Measurements from ENCODE around the gene MGAT3. TPM values are rescaled to one million over a fixed set of nuclear protein-coding genes. Genes with fewer than 3 reads are reported as not detected.

Gene MGAT3
- total and polyA plus RNA-seq, 8 donors, result 0.89 to 12.0 (median 1.6) TPM

GRCh38 chr22:39536711-39537110 lies 79.9 kb downstream of the MGAT3 start:
- Histone ChIP-seq H3K27me3 (peaks cover 0 to under 1% (median 0%) of the 10 kb centered on the region in 3 donors), H3K4me3 (no peak overlapping the region), H3K36me3 (no peaks in the 10 kb centered on the region), H3K27ac (no peak overlapping the region), H3K9me3 (no peaks in the 10 kb centered on the region), H3K4me1 (peaks cover 9 to 21% (median 19%) of the 10 kb centered on the region in 4 donors)
- no peak for DNase-seq
- intact Hi-C loops (cut with DNase I; ENCODE audit: low total_unique reads), result loop anchor here (5.0 kb wide), 1 partner anchor 491 kb away; no protein-coding TSS in a partner anchor
- WGBS, 5 donors, result 55 to 70% (median 60%) methylated on average over 5 to 8 of the region's 8 CpGs
- TF ChIP-seq EP300 (IDR thresholded peaks at IDR 0.05) (no peak), POLR2AphosphoS5 (IDR thresholded peaks at IDR 0.05) (no peak), POLR2A (IDR thresholded peaks at IDR 0.05) (no peak), CTCF (IDR thresholded peaks at IDR 0.05) (no peak)

GRCh38 chr22:39537975-39538374 lies 81.2 kb downstream of the MGAT3 start:
- no peak for DNase-seq
- Histone ChIP-seq H3K9me3 (no peaks in the 10 kb centered on the region), H3K4me1 (peaks cover 5 to 15% (median 14%) of the 10 kb centered on the region in 4 donors), H3K27ac (no peak overlapping the region), H3K36me3 (no peaks in the 10 kb centered on the region), H3K4me3 (no peak overlapping the region), H3K27me3 (peaks cover 0 to 13% (median 0%) of the 10 kb centered on the region in 3 donors)
- 33 to 45% (median 44%) methylated on average over 2 of the region's 2 CpGs for WGBS, 5 donors
- intact Hi-C loops (cut with DNase I; ENCODE audit: low total_unique reads), result loop anchor here (5.0 kb wide), 1 partner anchor 489 kb away; no protein-coding TSS in a partner anchor
- TF ChIP-seq EP300 (IDR thresholded peaks at IDR 0.05) (no peak), POLR2AphosphoS5 (IDR thresholded peaks at IDR 0.05) (no peak), POLR2A (IDR thresholded peaks at IDR 0.05) (no peak), CTCF (IDR thresholded peaks at IDR 0.05) (no peak)

Other genes with a start within 250 kb of the MGAT3 start
- 10 to 100 TPM in 2 of 5 donors, 1 to 10 TPM in 3; 1.2 to 58.5 (median 9.5) TPM for gene PDGFB, start 212.0 kb upstream of the MGAT3 start, total RNA-seq
- gene PDGFB, start 212.0 kb upstream of the MGAT3 start, polyA plus RNA-seq, result 1 to 10 TPM; 3.6 to 4.1 (median 3.6) TPM
- gene RPL3, start 137.4 kb upstream of the MGAT3 start, total RNA-seq, result 1,000 to 10,000 TPM in 4 of 5 donors, 100 to 1,000 TPM in 1; 940 to 2,730 (median 1,959) TPM
- 1,000 to 10,000 TPM; 2,938 to 5,267 (median 3,478) TPM for gene RPL3, start 137.4 kb upstream of the MGAT3 start, polyA plus RNA-seq
- gene SYNGR1, start 107.0 kb upstream of the MGAT3 start, total RNA-seq, result 1 to 10 TPM in 4 of 5 donors, under 1 TPM in 1; 0.45 to 9.3 (median 5.2) TPM
- 10 to 100 TPM in 1 of 3 donors, 1 to 10 TPM in 2; 7.3 to 18.1 (median 7.8) TPM for gene SYNGR1, start 107.0 kb upstream of the MGAT3 start, polyA plus RNA-seq
- 10 to 100 TPM; 11.9 to 76.8 (median 19.1) TPM for gene TAB1, start 57.2 kb upstream of the MGAT3 start, total RNA-seq
- 10 to 100 TPM; 12.8 to 13.9 (median 13.4) TPM for gene TAB1, start 57.2 kb upstream of the MGAT3 start, polyA plus RNA-seq
- 10 to 100 TPM; 15.8 to 47.3 (median 20.0) TPM for gene MIEF1, start 45.3 kb downstream of the MGAT3 start, total RNA-seq
- 1 to 10 TPM; 5.1 to 9.5 (median 8.8) TPM for gene MIEF1, start 45.3 kb downstream of the MGAT3 start, polyA plus RNA-seq
- gene ATF4, start 63.5 kb downstream of the MGAT3 start, total RNA-seq, result 100 to 1,000 TPM; 155 to 438 (median 370) TPM
- gene ATF4, start 63.5 kb downstream of the MGAT3 start, polyA plus RNA-seq, result 100 to 1,000 TPM; 592 to 929 (median 872) TPM
- 100 to 1,000 TPM in 2 of 5 donors, 10 to 100 TPM in 3; 36.9 to 684 (median 86.5) TPM for gene RPS19BP1, start 75.7 kb downstream of the MGAT3 start, total RNA-seq
- 100 to 1,000 TPM; 195 to 221 (median 200) TPM for gene RPS19BP1, start 75.7 kb downstream of the MGAT3 start, polyA plus RNA-seq
- gene CACNA1I, start 113.7 kb downstream of the MGAT3 start, total RNA-seq, result 1 to 10 TPM in 1 of 5 donors, under 1 TPM in 2, not detected in 2; 0.29 to 4.0 (median 0.37) TPM
- gene CACNA1I, start 113.7 kb downstream of the MGAT3 start, polyA plus RNA-seq, result under 1 TPM; 0.06 to 0.15 (median 0.08) TPM